WTC11 (cell line): ENCODE results near the gene HAUS8.

Experiments
- FOXJ3 ChIP-seq: sonication (generic); formaldehyde crosslinking; IDR thresholded peaks from 2 replicates; pipeline ENCODE4 v1.9.0; 2021; ENCODE audit warnings: missing genetic modification reagents, mild to moderate bottlenecking, borderline replicate concordance
- TCF7 ChIP-seq: sonication (generic); formaldehyde crosslinking; IDR thresholded peaks from 2 replicates; pipeline ENCODE4 v1.8.0; 2022; ENCODE audit warnings: mild to moderate bottlenecking, low read depth, missing genetic modification reagents, moderate library complexity
- ZNF671 ChIP-seq: fragments of 250-450 bp; sonication (Bioruptor Pico); IDR thresholded peaks from 2 replicates; pipeline ENCODE4 v1.8.0; 2021; ENCODE audit warnings: mild to moderate bottlenecking
- TF ChIP-seq, protein P1 (sequence below): sonication (generic); formaldehyde crosslinking; IDR thresholded peaks from 2 replicates; pipeline ENCODE4 v1.8.0; 2022; ENCODE audit warnings: mild to moderate bottlenecking, missing genetic modification reagents
- TF ChIP-seq, protein P2 (sequence below): sonication (generic); formaldehyde crosslinking; IDR thresholded peaks from 2 replicates; pipeline ENCODE4 v1.8.1; 2022; ENCODE audit warnings: low read depth, missing genetic modification reagents, borderline replicate concordance
- TF ChIP-seq, protein P3 (sequence below): sonication (generic); formaldehyde crosslinking; IDR thresholded peaks from 2 replicates; pipeline ENCODE4 v1.8.1; 2023; ENCODE audit warnings: mild to moderate bottlenecking, missing genetic modification reagents, moderate library complexity
- TF ChIP-seq, protein P4 (sequence below): sonication (generic); formaldehyde crosslinking; IDR thresholded peaks from 2 replicates; pipeline ENCODE4 v1.8.1; 2023; ENCODE audit warnings: mild to moderate bottlenecking, missing genetic modification reagents, moderate library complexity
- TF ChIP-seq, protein P5 (sequence below): fragments of 200-600 bp; IDR thresholded peaks from 2 replicates; pipeline ENCODE4 v1.8.0; 2022; ENCODE audit warnings: antibody characterized with exemption

DNA sequence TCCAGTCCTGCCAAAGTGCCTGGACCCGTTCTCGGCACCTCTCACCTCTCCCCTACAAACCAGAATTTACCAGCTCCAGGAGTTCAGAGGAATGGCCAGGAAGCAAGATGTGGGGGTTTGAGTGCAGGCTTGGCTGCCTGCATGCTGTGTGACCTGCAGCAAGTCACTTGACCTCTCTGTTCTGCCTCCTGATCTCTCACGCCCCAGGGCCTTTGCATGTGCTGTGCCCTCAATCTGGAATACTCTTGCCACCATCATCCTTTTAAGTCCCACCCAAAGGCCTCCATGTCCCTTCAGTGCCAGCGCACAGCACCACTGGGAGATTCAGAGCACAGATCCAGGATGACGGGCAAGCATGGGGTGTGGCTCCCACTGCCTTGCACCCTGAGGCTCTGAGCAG is 43.7 kb upstream of the HAUS8 start:
- TF ChIP-seq, protein P1, sequence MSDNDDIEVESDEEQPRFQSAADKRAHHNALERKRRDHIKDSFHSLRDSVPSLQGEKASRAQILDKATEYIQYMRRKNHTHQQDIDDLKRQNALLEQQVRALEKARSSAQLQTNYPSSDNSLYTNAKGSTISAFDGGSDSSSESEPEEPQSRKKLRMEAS (CRISPR knock-in tag): no peak
- no peak for TF ChIP-seq FOXJ3 (CRISPR knock-in tag)
- TF ChIP-seq, protein P2, sequence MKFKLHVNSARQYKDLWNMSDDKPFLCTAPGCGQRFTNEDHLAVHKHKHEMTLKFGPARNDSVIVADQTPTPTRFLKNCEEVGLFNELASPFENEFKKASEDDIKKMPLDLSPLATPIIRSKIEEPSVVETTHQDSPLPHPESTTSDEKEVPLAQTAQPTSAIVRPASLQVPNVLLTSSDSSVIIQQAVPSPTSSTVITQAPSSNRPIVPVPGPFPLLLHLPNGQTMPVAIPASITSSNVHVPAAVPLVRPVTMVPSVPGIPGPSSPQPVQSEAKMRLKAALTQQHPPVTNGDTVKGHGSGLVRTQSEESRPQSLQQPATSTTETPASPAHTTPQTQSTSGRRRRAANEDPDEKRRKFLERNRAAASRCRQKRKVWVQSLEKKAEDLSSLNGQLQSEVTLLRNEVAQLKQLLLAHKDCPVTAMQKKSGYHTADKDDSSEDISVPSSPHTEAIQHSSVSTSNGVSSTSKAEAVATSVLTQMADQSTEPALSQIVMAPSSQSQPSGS (CRISPR knock-in tag): no peak
- TF ChIP-seq, protein P3, sequence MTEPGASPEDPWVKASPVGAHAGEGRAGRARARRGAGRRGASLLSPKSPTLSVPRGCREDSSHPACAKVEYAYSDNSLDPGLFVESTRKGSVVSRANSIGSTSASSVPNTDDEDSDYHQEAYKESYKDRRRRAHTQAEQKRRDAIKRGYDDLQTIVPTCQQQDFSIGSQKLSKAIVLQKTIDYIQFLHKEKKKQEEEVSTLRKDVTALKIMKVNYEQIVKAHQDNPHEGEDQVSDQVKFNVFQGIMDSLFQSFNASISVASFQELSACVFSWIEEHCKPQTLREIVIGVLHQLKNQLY (CRISPR knock-in tag): no peak
- TF ChIP-seq, protein P4, sequence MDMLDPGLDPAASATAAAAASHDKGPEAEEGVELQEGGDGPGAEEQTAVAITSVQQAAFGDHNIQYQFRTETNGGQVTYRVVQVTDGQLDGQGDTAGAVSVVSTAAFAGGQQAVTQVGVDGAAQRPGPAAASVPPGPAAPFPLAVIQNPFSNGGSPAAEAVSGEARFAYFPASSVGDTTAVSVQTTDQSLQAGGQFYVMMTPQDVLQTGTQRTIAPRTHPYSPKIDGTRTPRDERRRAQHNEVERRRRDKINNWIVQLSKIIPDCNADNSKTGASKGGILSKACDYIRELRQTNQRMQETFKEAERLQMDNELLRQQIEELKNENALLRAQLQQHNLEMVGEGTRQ: no peak
- no peak for TF ChIP-seq ZNF671
- TF ChIP-seq, protein P5, sequence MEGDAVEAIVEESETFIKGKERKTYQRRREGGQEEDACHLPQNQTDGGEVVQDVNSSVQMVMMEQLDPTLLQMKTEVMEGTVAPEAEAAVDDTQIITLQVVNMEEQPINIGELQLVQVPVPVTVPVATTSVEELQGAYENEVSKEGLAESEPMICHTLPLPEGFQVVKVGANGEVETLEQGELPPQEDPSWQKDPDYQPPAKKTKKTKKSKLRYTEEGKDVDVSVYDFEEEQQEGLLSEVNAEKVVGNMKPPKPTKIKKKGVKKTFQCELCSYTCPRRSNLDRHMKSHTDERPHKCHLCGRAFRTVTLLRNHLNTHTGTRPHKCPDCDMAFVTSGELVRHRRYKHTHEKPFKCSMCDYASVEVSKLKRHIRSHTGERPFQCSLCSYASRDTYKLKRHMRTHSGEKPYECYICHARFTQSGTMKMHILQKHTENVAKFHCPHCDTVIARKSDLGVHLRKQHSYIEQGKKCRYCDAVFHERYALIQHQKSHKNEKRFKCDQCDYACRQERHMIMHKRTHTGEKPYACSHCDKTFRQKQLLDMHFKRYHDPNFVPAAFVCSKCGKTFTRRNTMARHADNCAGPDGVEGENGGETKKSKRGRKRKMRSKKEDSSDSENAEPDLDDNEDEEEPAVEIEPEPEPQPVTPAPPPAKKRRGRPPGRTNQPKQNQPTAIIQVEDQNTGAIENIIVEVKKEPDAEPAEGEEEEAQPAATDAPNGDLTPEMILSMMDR: no peak
- TF ChIP-seq TCF7: no peak
